Panc1 (cell line): ENCODE results near the gene ZNF691. TPM values are rescaled to one million over a fixed set of nuclear protein-coding genes. Genes with fewer than 3 reads are reported as not detected.

Source experiments
- ATAC-seq: fragments of 200-7000 bp; cut with Tn5 transposase; 2 replicates; pipeline ENCODE4 v1.9.1; 2020; ENCODE audit warnings: mild to moderate bottlenecking, moderate library complexity
- BruUV-seq: library from RNA; stranded (reverse); fragments of 400-500 nt; replicated peaks from 2 replicates; lab custom pipeline; 2021; lab: Mats Ljungman, UMichigan
- CTCF ChIA-PET: fragments of 300-600 bp; sonication (Branson Sonifier 250); formaldehyde crosslinking; loops from one replicate; lab custom pipeline; 2022; ENCODE audit warnings: antibody characterized with exemption; lab: Charles Lee
- POLR2A ChIA-PET: fragments of 300-600 bp; sonication (Branson Sonifier 250); formaldehyde crosslinking; loops from one replicate; lab custom pipeline; 2022; ENCODE audit warnings: antibody characterized with exemption; lab: Charles Lee
- DNase-seq: peaks from one replicate; pipeline ENCODE4 v3.0.0-alpha.2; 2010; ENCODE audit warnings: low read depth, low spot score
- H3K27ac ChIP-seq: 2 replicates; pipeline ENCODE4 v1.5.1; 2011; ENCODE audit warnings: mild to moderate bottlenecking, low read length, inconsistent platforms
- H3K27me3 ChIP-seq: fragments of 200-500 bp; sonication (Bioruptor generic); 2 replicates; pipeline ENCODE4 v1.6.0; 2014; ENCODE audit warnings: low read length, inconsistent platforms; ENCODE audit not compliant: control insufficient read depth, insufficient read depth
- H3K36me3 ChIP-seq: fragments of 200-500 bp; sonication (Bioruptor generic); 2 replicates; pipeline ENCODE4 v1.5.1; 2014; ENCODE audit warnings: inconsistent platforms, mild to moderate bottlenecking, low read length, moderate library complexity; ENCODE audit not compliant: control insufficient read depth, insufficient read depth
- H3K4me1 ChIP-seq: 2 replicates; pipeline ENCODE4 v1.5.1; 2011; ENCODE audit warnings: inconsistent platforms, mild to moderate bottlenecking, low read length, moderate library complexity; ENCODE audit not compliant: control insufficient read depth, insufficient read depth
- H3K4me3 ChIP-seq, 2 experiments: 2 replicates each; pipeline ENCODE4 v1.5.1; 2011 to 2012; ENCODE audit warnings: low read depth in 2 of 2, low read length in 2 of 2, mild to moderate bottlenecking in 2 of 2, inconsistent platforms in 1 of 2, moderate library complexity in 1 of 2
- H3K9me3 ChIP-seq: fragments of 200-500 bp; sonication (Bioruptor generic); 2 replicates; pipeline ENCODE4 v1.5.1; 2014; ENCODE audit warnings: low read depth, mild to moderate bottlenecking, inconsistent platforms, low read length, moderate library complexity; ENCODE audit not compliant: control insufficient read depth, insufficient read depth
- POLR2AphosphoS5 ChIP-seq: IDR thresholded peaks from 2 replicates; pipeline ENCODE4 v1.6.1; 2012; ENCODE audit warnings: mild to moderate bottlenecking, low read depth, low read length, moderate library complexity
- REST ChIP-seq, 2 experiments: IDR thresholded peaks; 2 replicates each; pipeline ENCODE4 v1.6.1; 2011 to 2012; ENCODE audit warnings: low read depth in 2 of 2, control low read depth in 1 of 2, low read length in 1 of 2, mild to moderate bottlenecking in 1 of 2, moderate library complexity in 1 of 2; ENCODE audit not compliant: insufficient read depth in 1 of 2
- SIN3A ChIP-seq: IDR thresholded peaks from 2 replicates; pipeline ENCODE4 v1.6.1; 2012; ENCODE audit warnings: low read depth, mild to moderate bottlenecking, low read length, moderate library complexity, borderline replicate concordance; ENCODE audit not compliant: insufficient read depth
- TCF7L2 ChIP-seq: IDR thresholded peaks from 2 replicates; pipeline ENCODE4 v1.6.1; 2011; ENCODE audit warnings: mild to moderate bottlenecking, low read depth, low read length, inconsistent platforms
- in situ Hi-C: cut with HindIII; loops from 2 replicates; pipeline ENCODE4 v1.10.0; 2016; ENCODE audit warnings: low sequenced_read_pairs, low pct_unique_long_range_greater_than_20kb
- intact Hi-C: fragments of 100-400 bp; cut with micrococcal nuclease; formaldehyde crosslinking; loops from one replicate; pipeline ENCODE4 v1.10.0; 2022; ENCODE audit not compliant: unreplicated experiment
- total RNA-seq: library from RNA; stranded (reverse); gene quantifications from one replicate; pipeline ENCODE4 v1.2.1, GENCODE V29; 2021; ENCODE audit not compliant: unreplicated experiment
- TF ChIP-seq, protein P1 (sequence below): fragments of 450-650 bp; IDR thresholded peaks from 2 replicates; pipeline ENCODE4 v1.5.1; 2017; ENCODE audit warnings: mild to moderate bottlenecking

Gene ZNF691
- total RNA-seq, 1 experiment from 2014 or later: 9.9 TPM

DNA sequence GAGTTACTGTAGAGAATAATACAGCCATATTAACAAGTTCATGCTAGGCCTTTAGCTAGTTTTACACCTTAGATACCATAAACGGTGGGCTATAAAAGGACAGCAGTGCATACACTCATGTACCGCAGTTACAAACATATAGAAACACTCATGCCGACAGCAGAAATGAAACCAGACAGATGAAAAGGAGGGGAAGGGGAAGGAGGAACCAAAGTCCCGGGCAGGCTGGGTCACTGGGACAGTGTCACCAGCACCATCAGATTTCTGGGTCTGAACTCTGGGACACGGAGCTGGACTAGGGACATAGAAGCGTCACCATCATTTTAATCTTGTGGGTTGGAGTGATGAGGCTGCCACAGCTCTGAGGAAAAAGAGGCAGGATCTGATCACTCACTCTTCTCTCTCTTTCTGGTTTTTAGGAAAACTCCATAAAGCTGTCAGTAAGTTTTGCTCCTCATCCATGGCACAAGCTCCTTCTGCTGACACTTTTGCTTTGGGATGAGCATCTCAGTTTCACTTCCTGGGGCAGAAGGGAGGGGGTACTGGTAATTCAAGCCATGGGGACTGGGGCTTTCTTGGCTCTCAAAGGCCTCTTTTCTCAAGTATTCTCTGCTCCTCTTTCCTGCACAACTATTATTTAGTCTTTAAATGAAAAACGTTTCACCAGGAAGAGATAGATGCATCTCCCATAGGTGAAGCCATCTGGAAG is 7.8 kb upstream of the ZNF691 start:
- no peak overlapping the region for H3K4me3 ChIP-seq
- H3K27ac ChIP-seq: no peak overlapping the region
- no peaks in the 10 kb centered on the region for H3K27me3 ChIP-seq
- no TSS peak for BruUV-seq
- no peaks in the 10 kb centered on the region for H3K36me3 ChIP-seq
- DNase-seq: no peak
- intact Hi-C loops: no loop called here
- TF ChIP-seq SIN3A (no peak), POLR2AphosphoS5 (no peak), REST (IDR thresholded peaks at IDR 0.05; ENCODE audit: insufficient read depth in 1 of 2, low read depth in 2 of 2, low read length in 1 of 2) (no peak), TCF7L2 (no peak)
- TF ChIP-seq, protein P1, sequence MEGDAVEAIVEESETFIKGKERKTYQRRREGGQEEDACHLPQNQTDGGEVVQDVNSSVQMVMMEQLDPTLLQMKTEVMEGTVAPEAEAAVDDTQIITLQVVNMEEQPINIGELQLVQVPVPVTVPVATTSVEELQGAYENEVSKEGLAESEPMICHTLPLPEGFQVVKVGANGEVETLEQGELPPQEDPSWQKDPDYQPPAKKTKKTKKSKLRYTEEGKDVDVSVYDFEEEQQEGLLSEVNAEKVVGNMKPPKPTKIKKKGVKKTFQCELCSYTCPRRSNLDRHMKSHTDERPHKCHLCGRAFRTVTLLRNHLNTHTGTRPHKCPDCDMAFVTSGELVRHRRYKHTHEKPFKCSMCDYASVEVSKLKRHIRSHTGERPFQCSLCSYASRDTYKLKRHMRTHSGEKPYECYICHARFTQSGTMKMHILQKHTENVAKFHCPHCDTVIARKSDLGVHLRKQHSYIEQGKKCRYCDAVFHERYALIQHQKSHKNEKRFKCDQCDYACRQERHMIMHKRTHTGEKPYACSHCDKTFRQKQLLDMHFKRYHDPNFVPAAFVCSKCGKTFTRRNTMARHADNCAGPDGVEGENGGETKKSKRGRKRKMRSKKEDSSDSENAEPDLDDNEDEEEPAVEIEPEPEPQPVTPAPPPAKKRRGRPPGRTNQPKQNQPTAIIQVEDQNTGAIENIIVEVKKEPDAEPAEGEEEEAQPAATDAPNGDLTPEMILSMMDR: no peak
- CTCF ChIA-PET: no interaction called here
- POLR2A ChIA-PET: no interaction called here
- H3K9me3 ChIP-seq: no peaks in the 10 kb centered on the region
- no peaks in the 10 kb centered on the region for H3K4me1 ChIP-seq
- in situ Hi-C loops: no loop called here
- ATAC-seq: no peak

- DNase-seq: no peak
- BruUV-seq: no TSS peak
- no peak overlapping the region for H3K4me3 ChIP-seq
- CTCF ChIA-PET: no interaction called here
- TF ChIP-seq REST (IDR thresholded peaks at IDR 0.05; ENCODE audit: insufficient read depth in 1 of 2, low read depth in 2 of 2, low read length in 1 of 2): no peak
- TF ChIP-seq POLR2AphosphoS5: no peak
- no peak for TF ChIP-seq TCF7L2
- TF ChIP-seq, protein P1: no peak
- TF ChIP-seq SIN3A: no peak
- POLR2A ChIA-PET: interaction anchor here (0.5 kb wide), 1 partner anchor 115 kb away, joined by 5 read pairs; no protein-coding TSS in a partner anchor
- no peak for ATAC-seq
- H3K4me1 ChIP-seq: peaks cover 5% of the 10 kb centered on the region; the same call in 1 of the 2 replicates
- no peak overlapping the region for H3K27ac ChIP-seq
- H3K36me3 ChIP-seq: no peaks in the 10 kb centered on the region
- in situ Hi-C loops: no loop called here
- H3K27me3 ChIP-seq: no peaks in the 10 kb centered on the region
- no peaks in the 10 kb centered on the region for H3K9me3 ChIP-seq
- intact Hi-C loops: no loop called here
These were observed 5.4 kb upstream of the ZNF691 start for GRCh38 chr1:42841010-42841409.
